CD14-positive monocyte (primary cell): Measurements from ENCODE around the gene CDH23. TPM values are rescaled to one million over a fixed set of nuclear protein-coding genes. Genes with fewer than 3 reads are reported as not detected.
A peak's percentile ranks its signal among the peaks of the same experiment; 100 is the strongest.

ENCODE experiments used
- DNase-seq, 3 donors: peaks; one replicate each; pipeline ENCODE4 v3.0.0-alpha.2; 2011 to 2022
- H2AFZ ChIP-seq: 2 replicates; pipeline ENCODE4 v1.6.0; 2012; ENCODE audit warnings: mild to moderate bottlenecking, low read depth, low read length, inconsistent platforms; ENCODE audit not compliant: insufficient read depth, poor library complexity, severe bottlenecking
- H3K27ac ChIP-seq, 2 donors: 1 replicate in 1 of 2; 2 replicates in 1 of 2; pipeline ENCODE4 v1.5.1; 2012 to 2013; ENCODE audit warnings: low read length in 2 of 2, control low read depth in 1 of 2, inconsistent platforms in 1 of 2, low read depth in 1 of 2, mild to moderate bottlenecking in 1 of 2
- H3K27me3 ChIP-seq, 2 donors: one replicate each; pipeline versions ENCODE4 v1.6.0 to v1.6.1; 2011 to 2013; ENCODE audit warnings: low read length in 2 of 2; ENCODE audit not compliant: control insufficient read depth in 2 of 2, insufficient read depth in 2 of 2
- H3K36me3 ChIP-seq, 2 donors: replicated peaks in 1 of 2; 1 replicate in 1 of 2; 2 replicates in 1 of 2; pipeline versions ENCODE4 v1.5.1 to v1.6.1; 2012 to 2013; ENCODE audit warnings: low read length in 2 of 2, control low read depth in 1 of 2, inconsistent platforms in 1 of 2, mild to moderate bottlenecking in 1 of 2; ENCODE audit not compliant: insufficient read depth in 2 of 2, control insufficient read depth in 1 of 2
- H3K4me1 ChIP-seq, 2 donors: 1 replicate in 1 of 2; 2 replicates in 1 of 2; pipeline versions ENCODE4 v1.5.1 to v1.6.1; 2012 to 2013; ENCODE audit warnings: low read length in 2 of 2, control low read depth in 1 of 2, inconsistent platforms in 1 of 2, mild to moderate bottlenecking in 1 of 2, moderate library complexity in 1 of 2; ENCODE audit not compliant: insufficient read depth in 2 of 2, control insufficient read depth in 1 of 2
- H3K4me2 ChIP-seq: replicated peaks from 2 replicates; pipeline ENCODE3; 2012; ENCODE audit warnings: low read length, moderate library complexity, mild to moderate bottlenecking; ENCODE audit not compliant: poor library complexity, severe bottlenecking; ENCODE audit errors: extremely low read depth
- H3K4me3 ChIP-seq, 3 experiments: fragments of 200-600 bp in 1 of 3; sonication (generic) in 1 of 3; replicated peaks in 1 of 3; 1 replicate in 2 of 3; 2 replicates in 1 of 3; pipeline ENCODE4 v1.5.1; 2011 to 2013; ENCODE audit warnings: low read length in 3 of 3, mild to moderate bottlenecking in 3 of 3, control low read depth in 2 of 3, low read depth in 2 of 3, inconsistent platforms in 1 of 3, moderate library complexity in 1 of 3
- H3K79me2 ChIP-seq: 2 replicates; pipeline ENCODE4 v1.6.0; 2012; ENCODE audit warnings: mild to moderate bottlenecking, control low read depth, inconsistent platforms, low read length, moderate library complexity; ENCODE audit not compliant: insufficient read depth
- H3K9ac ChIP-seq: 2 replicates; pipeline ENCODE4 v1.6.0; 2017; ENCODE audit warnings: low read length, mild to moderate bottlenecking; ENCODE audit not compliant: insufficient read depth, poor library complexity, severe bottlenecking
- H3K9me3 ChIP-seq, 2 donors: replicated peaks in 1 of 2; 1 replicate in 1 of 2; 2 replicates in 1 of 2; pipeline versions ENCODE4 v1.5.1 to v1.6.1; 2012 to 2013; ENCODE audit warnings: low read length in 2 of 2, control low read depth in 1 of 2; ENCODE audit not compliant: control insufficient read depth in 1 of 2, insufficient read depth in 1 of 2
- H4K20me1 ChIP-seq: 2 replicates; pipeline ENCODE4 v1.6.0; 2012; ENCODE audit warnings: mild to moderate bottlenecking, low read length, control low read depth, moderate library complexity; ENCODE audit not compliant: insufficient read depth
- H3K27ac Mint-ChIP-seq, 7 donors: one replicate each; pipeline ENCODE4 v1.8.0; 2020; ENCODE audit warnings: mild to moderate bottlenecking in 7 of 7, mixed read lengths in 7 of 7, moderate library complexity in 6 of 7, inconsistent platforms in 2 of 7
- H3K27me3 Mint-ChIP-seq, 3 donors: one replicate each; pipeline ENCODE4 v1.8.0; 2021 to 2022; ENCODE audit warnings: low read depth in 3 of 3, mild to moderate bottlenecking in 3 of 3, mixed read lengths in 3 of 3, moderate library complexity in 3 of 3, inconsistent platforms in 1 of 3
- H3K36me3 Mint-ChIP-seq, 2 donors: one replicate each; pipeline ENCODE4 v1.8.0; 2020; ENCODE audit warnings: mixed read lengths in 2 of 2, inconsistent platforms in 1 of 2, mild to moderate bottlenecking in 1 of 2
- H3K4me1 Mint-ChIP-seq: one replicate; pipeline ENCODE4 v1.8.0; 2020; ENCODE audit warnings: mild to moderate bottlenecking, mixed read lengths
- H3K4me3 Mint-ChIP-seq, 2 donors: one replicate each; pipeline ENCODE4 v1.8.0; 2020; ENCODE audit warnings: mild to moderate bottlenecking in 2 of 2, mixed read lengths in 2 of 2, moderate library complexity in 1 of 2
- H3K9me3 Mint-ChIP-seq, 7 donors: one replicate each; pipeline ENCODE4 v1.8.0; 2020 to 2022; ENCODE audit warnings: mixed read lengths in 7 of 7, mild to moderate bottlenecking in 6 of 7, moderate library complexity in 6 of 7, inconsistent platforms in 2 of 7
- CTCF ChIP-seq: fragments of 200-600 bp; IDR thresholded peaks from one replicate; pipeline ENCODE4 v1.8.0; 2022; ENCODE audit warnings: antibody characterized with exemption, mild to moderate bottlenecking
- WGBS: methylation state at CpG from one replicate; pipeline ENCODE4 v1.1.5; 2013; ENCODE audit warnings: missing lambda C conversion rate; ENCODE audit not compliant: insufficient coverage; 5-methylcytosine and 5-hydroxymethylcytosine counted together
- intact Hi-C, 2 donors: fragments of 100-400 bp; cut with micrococcal nuclease; formaldehyde crosslinking; loops; one replicate each; pipeline versions ENCODE4 v1.15.0 to v1.15.1; 2023
- polyA plus RNA-seq, 3 donors: library from polyadenylated mRNA; depleted of rRNA in 1 of 3; unstranded in 2 of 3; stranded (reverse) in 1 of 3; fragments of 300-500 nt in 2 of 3; fragments of >200 nt in 1 of 3; fragmentation: Illumina TruSeq in 2 of 3; gene quantifications; 1 replicate in 2 of 3; 2 replicates in 1 of 3; pipeline ENCODE4 v1.2.3, GENCODE V29; 2012 to 2021

Gene CDH23
- polyA plus RNA-seq, 3 donors = 8.2 to 36.2 (median 10.5) TPM

- H3K9ac ChIP-seq = no peak overlapping the region
- no peak overlapping the region for H2AFZ ChIP-seq
- H3K27ac ChIP-seq = no peak overlapping the region
- no peak for TF ChIP-seq CTCF
- peaks cover 3% of the 10 kb centered on the region for H3K4me1 Mint-ChIP-seq
- intact Hi-C loops = no loop called here
- DNase-seq = no peak
- no peaks in the 10 kb centered on the region for H4K20me1 ChIP-seq
- H3K4me3 ChIP-seq = no peak overlapping the region
- WGBS = 90% methylated on average over 11 of the region's 16 CpGs
- H3K9me3 ChIP-seq = no peaks in the 10 kb centered on the region
- no peaks in the 10 kb centered on the region for H3K79me2 ChIP-seq
- no peak overlapping the region for H3K4me3 Mint-ChIP-seq
- H3K27me3 ChIP-seq = no peaks in the 10 kb centered on the region
- H3K9me3 Mint-ChIP-seq = no peaks in the 10 kb centered on the region
- no peak overlapping the region for H3K27ac Mint-ChIP-seq
- H3K4me2 ChIP-seq = no peak overlapping the region
- H3K36me3 ChIP-seq = no peaks in the 10 kb centered on the region
- no peaks in the 10 kb centered on the region for H3K4me1 ChIP-seq
- H3K27me3 Mint-ChIP-seq = peaks cover 1 to 17% (median 2%) of the 10 kb centered on the region in 3 donors
- no peaks in the 10 kb centered on the region for H3K36me3 Mint-ChIP-seq
These were observed 34.8 kb downstream of the CDH23 start for GRCh38 chr10:71431239-71432100.

DNA sequence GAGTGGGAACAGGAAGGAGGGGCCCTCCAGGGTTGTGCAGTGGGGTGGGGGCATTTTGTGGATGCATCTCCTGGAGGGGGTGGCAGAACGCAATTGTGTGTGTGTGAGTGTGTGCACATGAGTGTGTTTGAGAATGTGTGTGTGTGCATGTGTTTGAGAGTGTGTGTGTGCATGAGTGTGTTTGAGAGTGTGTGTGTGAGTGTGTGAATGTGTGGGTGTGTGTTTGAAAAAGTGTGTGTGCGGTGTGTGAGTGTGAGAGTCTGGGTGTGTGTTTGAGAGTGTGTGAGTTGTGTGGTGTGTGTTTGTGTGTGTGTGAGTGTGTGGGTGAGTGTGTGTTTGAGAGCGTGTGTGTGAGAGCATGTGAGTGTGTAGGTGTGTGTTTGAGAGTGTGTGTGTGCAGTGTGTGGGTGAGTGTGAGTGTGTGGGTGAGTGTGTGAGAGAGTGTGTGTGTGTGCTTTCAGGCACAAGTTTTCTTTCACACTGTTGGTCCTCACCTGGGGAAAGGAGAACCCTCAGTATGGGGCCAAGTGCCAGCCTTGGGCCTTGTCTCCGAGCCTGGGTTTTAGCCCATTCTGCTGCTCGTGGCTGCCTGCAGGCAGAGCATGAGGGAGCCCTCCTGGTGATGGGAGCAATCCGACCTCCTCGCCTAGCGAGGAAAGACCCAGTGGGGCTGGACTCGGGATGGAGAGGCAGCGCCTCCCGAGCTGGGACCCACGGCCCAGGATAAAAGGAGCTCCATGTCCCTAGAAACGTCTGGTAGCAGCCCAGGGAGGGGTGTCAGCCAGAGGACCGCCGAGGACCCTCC, 35.6 kb downstream of the CDH23 start:
- Histone ChIP-seq H3K27me3 (no peaks in the 10 kb centered on the region), H3K36me3 (no peaks in the 10 kb centered on the region), H4K20me1 (no peaks in the 10 kb centered on the region), H3K79me2 (no peaks in the 10 kb centered on the region), H3K4me2 (no peak overlapping the region), H3K4me3 (no peak overlapping the region), H3K9me3 (no peaks in the 10 kb centered on the region), H3K27ac (no peak overlapping the region), H3K4me1 (no peaks in the 10 kb centered on the region), H2AFZ (no peak overlapping the region), H3K9ac (no peak overlapping the region)
- intact Hi-C loops = no loop called here
- H3K4me1 Mint-ChIP-seq = peaks cover 7% of the 10 kb centered on the region
- 83% methylated on average over 15 of the region's 15 CpGs for WGBS
- DNase-seq = no peak
- H3K27ac Mint-ChIP-seq = peak overlapping the region in 1 of 7 donors; percentile 6
- H3K36me3 Mint-ChIP-seq = no peaks in the 10 kb centered on the region
- H3K4me3 Mint-ChIP-seq = no peak overlapping the region
- TF ChIP-seq CTCF = no peak
- no peaks in the 10 kb centered on the region for H3K9me3 Mint-ChIP-seq
- H3K27me3 Mint-ChIP-seq = peaks cover 1 to 15% (median 2%) of the 10 kb centered on the region in 3 donors
